GM12873 (cell line): ENCODE data around the gene SOX8.

ENCODE experiments used
- TF ChIP-seq, protein P1 (sequence below): IDR thresholded peaks from 2 replicates; pipeline ENCODE4 v1.5.1; 2012; ENCODE audit warnings: low read depth, mild to moderate bottlenecking, moderate library complexity, low read length, control low read depth; ENCODE audit not compliant: insufficient read depth; ENCODE audit errors: missing control alignments

The SOX8 gene

DNA sequence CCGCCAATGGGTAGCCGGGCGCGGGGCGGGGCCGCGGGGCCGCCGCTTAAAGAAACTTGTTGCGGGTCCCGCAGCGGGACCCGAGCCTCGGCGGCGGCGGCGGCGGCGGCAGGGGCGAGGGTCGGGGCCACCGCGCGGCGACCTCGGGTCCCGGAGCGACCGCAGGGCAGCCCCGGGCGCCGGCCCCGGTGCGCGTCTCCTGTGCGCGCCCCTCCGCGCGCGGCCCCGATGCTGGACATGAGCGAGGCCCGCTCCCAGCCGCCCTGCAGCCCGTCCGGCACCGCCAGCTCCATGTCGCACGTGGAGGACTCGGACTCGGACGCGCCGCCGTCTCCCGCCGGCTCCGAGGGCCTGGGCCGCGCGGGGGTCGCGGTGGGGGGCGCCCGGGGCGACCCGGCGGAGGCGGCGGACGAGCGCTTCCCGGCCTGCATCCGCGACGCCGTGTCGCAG is at the start of gene SOX8:
SOX8 (plus strand) TSS at position 76 of the 450 bp plus-strand sequence; CDS start at position 229, 153 bp downstream.
- TF ChIP-seq, protein P1, sequence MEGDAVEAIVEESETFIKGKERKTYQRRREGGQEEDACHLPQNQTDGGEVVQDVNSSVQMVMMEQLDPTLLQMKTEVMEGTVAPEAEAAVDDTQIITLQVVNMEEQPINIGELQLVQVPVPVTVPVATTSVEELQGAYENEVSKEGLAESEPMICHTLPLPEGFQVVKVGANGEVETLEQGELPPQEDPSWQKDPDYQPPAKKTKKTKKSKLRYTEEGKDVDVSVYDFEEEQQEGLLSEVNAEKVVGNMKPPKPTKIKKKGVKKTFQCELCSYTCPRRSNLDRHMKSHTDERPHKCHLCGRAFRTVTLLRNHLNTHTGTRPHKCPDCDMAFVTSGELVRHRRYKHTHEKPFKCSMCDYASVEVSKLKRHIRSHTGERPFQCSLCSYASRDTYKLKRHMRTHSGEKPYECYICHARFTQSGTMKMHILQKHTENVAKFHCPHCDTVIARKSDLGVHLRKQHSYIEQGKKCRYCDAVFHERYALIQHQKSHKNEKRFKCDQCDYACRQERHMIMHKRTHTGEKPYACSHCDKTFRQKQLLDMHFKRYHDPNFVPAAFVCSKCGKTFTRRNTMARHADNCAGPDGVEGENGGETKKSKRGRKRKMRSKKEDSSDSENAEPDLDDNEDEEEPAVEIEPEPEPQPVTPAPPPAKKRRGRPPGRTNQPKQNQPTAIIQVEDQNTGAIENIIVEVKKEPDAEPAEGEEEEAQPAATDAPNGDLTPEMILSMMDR, result no peak

DNA sequence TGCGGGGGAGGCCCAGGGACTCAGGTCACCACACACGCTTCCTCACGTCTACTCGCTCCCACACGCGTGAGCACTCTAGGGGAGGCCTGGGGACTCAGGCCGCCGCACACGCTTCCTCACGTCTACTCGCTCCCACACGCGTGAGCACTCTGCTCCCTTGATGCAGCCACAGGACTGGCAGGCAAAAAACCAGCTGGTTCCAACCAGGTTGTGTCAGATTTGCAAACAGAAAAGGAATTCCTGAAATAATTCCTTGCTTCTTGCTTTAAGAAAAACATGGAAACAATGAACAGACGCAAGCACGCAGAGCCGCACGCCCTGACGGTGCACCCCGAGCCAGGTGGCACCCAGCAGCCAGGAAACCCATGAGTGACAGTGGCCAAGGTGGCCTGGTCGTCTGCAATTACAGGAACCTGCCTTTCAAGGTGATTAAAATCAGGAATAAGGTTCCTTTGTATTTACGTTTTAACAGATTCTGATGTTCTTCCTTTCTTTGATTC is 48.7 kb upstream of the SOX8 start:
- TF ChIP-seq, protein P1, result no peak

DNA sequence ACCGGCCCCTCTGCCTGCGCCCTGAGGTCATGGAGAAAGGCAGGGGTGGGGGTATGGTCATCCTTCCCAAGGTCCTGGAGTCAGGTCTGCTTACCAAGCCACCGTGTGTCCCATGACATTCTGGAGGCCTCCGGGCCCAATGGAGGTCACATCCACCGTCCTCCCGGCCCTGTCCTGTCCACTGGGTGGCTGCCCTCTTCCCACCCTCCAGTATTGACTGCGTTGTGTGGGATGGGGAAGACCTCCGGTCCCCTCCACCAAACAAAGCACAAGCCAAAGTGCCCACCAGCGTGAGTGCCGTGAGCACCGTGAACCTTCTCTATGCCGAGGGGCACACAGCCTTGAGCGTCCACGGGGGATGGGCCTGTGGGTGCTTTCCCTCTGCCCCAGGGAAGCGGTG is 48.0 kb upstream of the SOX8 start:
- TF ChIP-seq, protein P1, result no peak

DNA sequence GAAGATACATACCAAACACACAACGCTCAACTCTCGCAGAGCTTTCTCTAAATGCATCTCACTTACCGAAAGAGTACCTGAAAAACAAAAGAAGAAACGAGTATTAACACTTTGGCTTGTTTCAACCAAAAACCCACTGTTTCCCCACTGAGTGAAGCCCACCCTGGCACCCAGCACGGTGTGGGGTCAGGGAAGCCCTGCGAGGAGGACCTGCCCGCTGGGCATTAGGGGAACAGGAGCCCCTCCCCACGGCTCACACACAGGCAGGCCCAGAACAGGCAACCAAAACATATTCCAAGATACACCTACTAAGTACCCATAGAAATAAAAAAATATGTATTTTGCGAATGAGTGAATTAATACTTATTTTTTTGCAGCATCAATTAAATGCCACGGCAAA is 47.4 kb upstream of the SOX8 start:
- TF ChIP-seq, protein P1, result no peak

DNA sequence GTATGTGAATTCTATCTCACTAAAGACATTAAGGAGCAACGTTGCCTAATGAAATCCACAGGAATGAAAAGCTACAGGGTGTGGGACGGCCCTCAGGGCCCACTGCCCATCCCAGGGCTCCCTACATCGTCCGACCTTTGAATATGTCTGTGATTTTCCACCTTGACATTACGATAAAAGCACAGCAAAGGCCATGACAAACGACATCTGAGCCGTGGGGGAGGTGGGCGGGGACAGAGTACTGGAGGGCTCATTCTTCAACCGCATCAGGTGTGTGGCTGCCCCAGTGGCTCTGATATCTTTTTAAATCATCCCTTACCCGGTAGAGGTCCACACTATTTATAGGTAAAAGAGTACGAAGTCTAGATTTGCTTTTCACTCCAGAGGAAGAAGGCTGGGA is 45.9 kb upstream of the SOX8 start:
- TF ChIP-seq, protein P1, result no peak

DNA sequence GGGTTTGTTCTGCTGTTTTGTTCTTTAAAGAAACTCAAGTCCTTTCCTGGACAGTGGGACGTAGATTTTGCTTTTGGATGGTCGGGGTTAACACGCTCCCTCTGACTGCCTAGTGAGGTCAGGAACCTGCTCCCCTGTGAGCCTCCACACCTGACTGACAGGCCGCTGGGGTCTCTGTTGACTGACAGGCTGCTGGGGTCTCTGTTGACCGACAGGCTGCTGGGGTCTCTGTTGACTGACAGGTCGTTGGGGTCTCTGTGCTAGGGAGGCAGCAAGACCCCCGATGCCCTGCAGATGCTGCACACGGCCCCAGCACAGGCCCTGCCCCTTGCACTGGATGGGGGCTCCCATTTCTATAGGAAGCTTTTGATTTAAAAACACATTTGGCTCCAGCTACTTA is 44.3 kb upstream of the SOX8 start:
- TF ChIP-seq, protein P1, result no peak

DNA sequence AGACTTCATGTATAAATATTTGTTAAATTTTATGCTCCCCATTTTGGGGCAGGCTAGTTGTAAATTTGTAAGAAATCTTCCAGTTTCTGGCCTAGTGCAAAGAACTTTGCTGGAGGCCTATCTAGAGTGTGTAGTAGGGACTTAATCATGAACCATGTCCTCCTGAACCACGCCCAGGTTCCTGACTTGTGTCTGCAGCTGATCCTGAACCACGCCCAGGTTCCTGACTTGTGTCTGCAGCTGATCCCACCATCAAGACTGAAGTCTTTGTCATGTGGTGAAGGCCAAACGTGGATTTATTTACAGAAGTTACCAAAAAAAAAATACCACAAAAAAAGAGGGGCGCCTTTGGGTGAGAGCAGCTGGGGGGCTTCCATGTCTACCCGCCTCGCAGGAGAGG is 43.8 kb upstream of the SOX8 start:
- TF ChIP-seq, protein P1, result no peak
